PC-3 (cell line): ENCODE results near the gene PPP1R3G.

Experiments used
- CTCF ChIP-seq: fragments of 300-600 bp; sonication (generic); conservative IDR thresholded peaks from 2 replicates; pipeline ENCODE4 v1.5.1; 2017; ENCODE audit warnings: antibody characterized with exemption, low read depth, mild to moderate bottlenecking, low read length
- EZH2 ChIP-seq: fragments of 300-600 bp; sonication (generic); IDR thresholded peaks from one replicate; pipeline ENCODE4 v1.6.1; 2017; ENCODE audit warnings: antibody characterized with exemption, mild to moderate bottlenecking, low read length; ENCODE audit not compliant: unreplicated experiment
- EZH2phosphoT487 ChIP-seq: fragments of 300-600 bp; sonication (generic); IDR thresholded peaks from 2 replicates; pipeline ENCODE4 v1.6.1; 2018; ENCODE audit warnings: mild to moderate bottlenecking, antibody characterized with exemption, low read length, borderline replicate concordance

GRCh38 chr6:5135788-5136376 lies 50.7 kb downstream of the PPP1R3G start:
- TF ChIP-seq EZH2 (no peak), CTCF (peak; percentile 79), EZH2phosphoT487 (no peak)
